HCT116 (cell line): ENCODE measurements around the gene GTPBP2. TPM values are rescaled to one million over a fixed set of nuclear protein-coding genes. Genes with fewer than 3 reads are reported as not detected.

Experiments used
- ATAC-seq: fragments of 200-7000 bp; cut with Tn5 transposase; 2 replicates; pipeline ENCODE4 v1.9.1; 2020; ENCODE audit warnings: mild to moderate bottlenecking, moderate library complexity
- BruUV-seq: library from RNA; stranded (reverse); fragments of 400-500 nt; replicated peaks from 2 replicates; lab custom pipeline; 2021; lab: Mats Ljungman, UMichigan
- CTCF ChIA-PET: fragments of 300-600 bp; sonication (Branson Sonifier 250); formaldehyde crosslinking; loops from one replicate; lab custom pipeline; 2021; ENCODE audit warnings: antibody characterized with exemption; lab: Charles Lee
- POLR2A ChIA-PET: fragments of 300-600, 350-600 bp; sonication (Branson Sonifier 250); formaldehyde crosslinking; loops from one replicate; lab custom pipeline; 2021; ENCODE audit warnings: antibody characterized with exemption; lab: Charles Lee
- RAD21 ChIA-PET, 2 experiments: fragments of 300-600 bp; sonication (Branson Sonifier 250); formaldehyde crosslinking; loops; one replicate each; lab custom pipeline; 2023; ENCODE audit warnings: low total read pairs in 2 of 2; ENCODE audit not compliant: uncharacterized antibody in 2 of 2, unreplicated experiment in 2 of 2, low non-redundant PET in 1 of 2; lab: Charles Lee
- DNase-seq: peaks from one replicate; pipeline ENCODE4 v3.0.0-alpha.2; 2010; ENCODE audit warnings: low read depth, low spot score
- H2AFZ ChIP-seq: fragments of 200-600 bp; shearing (Covaris generic), sonication (generic); 2 replicates; pipeline ENCODE4 v1.6.1; 2017; ENCODE audit warnings: low read depth, mixed run types, mixed read lengths, antibody characterized with exemption, low read length; ENCODE audit not compliant: poor library complexity, severe bottlenecking
- H3K27ac ChIP-seq: 2 replicates; pipeline ENCODE4 v1.5.1; 2012; ENCODE audit warnings: low read depth, low read length
- H3K27me3 ChIP-seq: fragments of 200-600 bp; sonication (generic); 2 replicates; pipeline ENCODE4 v1.6.1; 2016; ENCODE audit warnings: mixed run types, low read length, mixed read lengths; ENCODE audit not compliant: insufficient read depth
- H3K36me3 ChIP-seq, 2 experiments: fragments of 200-500 bp in 1 of 2; fragments of 200-600 bp in 1 of 2; sonication (Bioruptor generic) in 1 of 2; sonication (generic) in 1 of 2; 2 replicates each; pipeline versions ENCODE4 v1.5.1 to v1.6.1; 2014 to 2016; ENCODE audit warnings: low read length in 2 of 2, inconsistent platforms in 1 of 2, mixed read lengths in 1 of 2, mixed run types in 1 of 2; ENCODE audit not compliant: insufficient read depth in 2 of 2, control insufficient read depth in 1 of 2
- H3K4me1 ChIP-seq, 2 experiments: fragments of 200-600 bp in 1 of 2; sonication (generic) in 1 of 2; 2 replicates each; pipeline versions ENCODE4 v1.5.1 to v1.6.1; 2012 to 2017; ENCODE audit warnings: low read length in 2 of 2, inconsistent platforms in 1 of 2, mild to moderate bottlenecking in 1 of 2, mixed read lengths in 1 of 2, mixed run types in 1 of 2, moderate library complexity in 1 of 2; ENCODE audit not compliant: insufficient read depth in 2 of 2, control insufficient read depth in 1 of 2
- H3K4me2 ChIP-seq: fragments of 200-600 bp; sonication (generic); 2 replicates; pipeline ENCODE4 v1.6.1; 2017; ENCODE audit warnings: mixed run types, low read length, mixed read lengths
- H3K4me3 ChIP-seq, 2 experiments: fragments of 200-600 bp in 1 of 2; sonication (generic) in 1 of 2; replicated peaks in 1 of 2; 2 replicates each; pipeline ENCODE4 v1.5.1; 2011 to 2016; ENCODE audit warnings: low read length in 2 of 2, control low read depth in 1 of 2, low read depth in 1 of 2, mild to moderate bottlenecking in 1 of 2, mixed read lengths in 1 of 2, mixed run types in 1 of 2
- H3K79me2 ChIP-seq: fragments of 200-600 bp; sonication (generic); 2 replicates; pipeline ENCODE4 v1.6.1; 2017; ENCODE audit warnings: mild to moderate bottlenecking, mixed run types, low read length, moderate library complexity, mixed read lengths; ENCODE audit not compliant: insufficient read depth
- H3K9ac ChIP-seq: fragments of 200-600 bp; sonication (generic); 2 replicates; pipeline ENCODE4 v1.6.1; 2016; ENCODE audit warnings: low read length, mixed read lengths
- H3K9me2 ChIP-seq: fragments of 200-600 bp; sonication (generic), shearing (Covaris generic); 2 replicates; pipeline ENCODE4 v1.6.1; 2017; ENCODE audit warnings: mixed run types, mild to moderate bottlenecking, moderate library complexity; ENCODE audit not compliant: insufficient read depth
- H3K9me3 ChIP-seq, 2 experiments: fragments of 200-500 bp in 1 of 2; fragments of 200-600 bp in 1 of 2; sonication (Bioruptor generic) in 1 of 2; sonication (generic) in 1 of 2; 2 replicates each; pipeline ENCODE4 v1.6.1; 2014 to 2017; ENCODE audit warnings: low read length in 2 of 2, mixed read lengths in 2 of 2, inconsistent platforms in 1 of 2, low read depth in 1 of 2, mild to moderate bottlenecking in 1 of 2, mixed run types in 1 of 2, moderate library complexity in 1 of 2; ENCODE audit not compliant: control insufficient read depth in 1 of 2, insufficient read depth in 1 of 2
- H4K20me1 ChIP-seq: fragments of 200-600 bp; sonication (generic), shearing (Covaris generic); 2 replicates; pipeline ENCODE4 v1.6.1; 2017; ENCODE audit warnings: mixed run types, mild to moderate bottlenecking, moderate library complexity; ENCODE audit not compliant: insufficient read depth
- CTCF ChIP-seq, 3 experiments: fragments of 200-600 bp in 1 of 3; sonication (generic) in 1 of 3; IDR thresholded peaks in 2 of 3; conservative IDR thresholded peaks in 1 of 3; 2 replicates each; pipeline ENCODE4 v1.5.1; 2012 to 2017; ENCODE audit warnings: low read depth in 2 of 3, low read length in 2 of 3, antibody characterized with exemption in 1 of 3, borderline replicate concordance in 1 of 3, control low read depth in 1 of 3, mild to moderate bottlenecking in 1 of 3, mixed read lengths in 1 of 3, mixed run types in 1 of 3, moderate library complexity in 1 of 3; ENCODE audit not compliant: insufficient read depth in 1 of 3
- RAD21 ChIP-seq: IDR thresholded peaks from 2 replicates; pipeline ENCODE4 v1.6.1; 2012; ENCODE audit warnings: low read depth, mild to moderate bottlenecking
- YY1 ChIP-seq: IDR thresholded peaks from 2 replicates; pipeline ENCODE4 v1.6.1; 2011; ENCODE audit warnings: low read length, low read depth, moderate library complexity, mild to moderate bottlenecking; ENCODE audit not compliant: insufficient replicate concordance; ENCODE audit errors: extremely low read depth
- ZFX ChIP-seq: fragments of 450-650 bp; IDR thresholded peaks from 2 replicates; pipeline ENCODE4 v1.6.1; 2017
- intact Hi-C: fragments of 100-400 bp; cut with micrococcal nuclease; formaldehyde crosslinking; loops from 2 replicates; pipeline ENCODE4 v1.10.0; 2022
- total RNA-seq: library from RNA; stranded (reverse); gene quantifications from one replicate; pipeline ENCODE4 v1.2.1, GENCODE V29; 2021; ENCODE audit not compliant: unreplicated experiment

The GTPBP2 gene
- total RNA-seq, 1 experiment from 2014 or later = 98.0 TPM

- no TSS peak for BruUV-seq
- ATAC-seq = peak; percentile 68
- Histone ChIP-seq H3K4me2 (peak overlapping the region; percentile 69), H4K20me1 (no peaks in the 10 kb centered on the region), H3K4me1 (peaks cover 12 to 49% of the 10 kb centered on the region in 2 experiments), H3K27me3 (no peaks in the 10 kb centered on the region), H3K9me2 (no peaks in the 10 kb centered on the region), H3K4me3 (no peak overlapping the region; a peak in 1 of 4 replicates), H3K9me3 (no peaks in the 10 kb centered on the region), H3K9ac (no peak overlapping the region), H3K79me2 (no peaks in the 10 kb centered on the region), H2AFZ (no peak overlapping the region), H3K36me3 (peaks cover 6 to 14% of the 10 kb centered on the region in 2 experiments; a peak in 2 of 4 replicates), H3K27ac (peak overlapping the region; percentile 49; the same call in 1 of the 2 replicates)
- POLR2A ChIA-PET = interaction anchor here (0.9 to 1.1 kb wide), 3 partner anchors 102 to 411 kb away, joined by 3 read pairs; partner anchors contain the start of gene VEGFA
- peak; percentile 43 for DNase-seq
- intact Hi-C loops = loop anchor here (1.0 to 5.0 kb wide), 4 partner anchors 93 to 765 kb away; no protein-coding TSS in a partner anchor
- TF ChIP-seq RAD21 = peak; percentile 95
- peak; percentile 17 for TF ChIP-seq YY1
- TF ChIP-seq ZFX = no peak
- TF ChIP-seq CTCF (IDR thresholded peaks at IDR 0.05 in 2 of 3, conservative IDR thresholded peaks at IDR 0.05 in 1 of 3; ENCODE audit: borderline replicate concordance in 1 of 3, insufficient read depth in 1 of 3, low read depth in 2 of 3, low read length in 2 of 3) = peak; percentile 89 to 97 (median 94)
- RAD21 ChIA-PET = interaction anchor here (1.0 to 1.3 kb wide), 2 partner anchors 412 kb away, joined by 3 to 4 read pairs; no protein-coding TSS in a partner anchor
- CTCF ChIA-PET = interaction anchor here (0.6 to 4.6 kb wide), 29 partner anchors 10 to 412 kb away, joined by 3 to 45 read pairs (median 4); partner anchors contain the start of genes GTPBP2 and VEGFA
Measured at GRCh38 chr6:43667245-43668150, 38.4 kb upstream of the GTPBP2 start.
